NCI-H1694 treated with DMSO at 0.1 percent for 48 hours (cell line): Measurements from ENCODE around the gene TNFRSF25.
"Not testable (repeated sequence)": the region's sequence is repeated elsewhere in the genome, so short reads cannot be mapped to it uniquely, and the experiment has no call there.

Experiments used
- DNase-seq: peaks from one replicate; lab custom pipeline; 2025; lab: John Stamatoyannopoulos, UW

TNFRSF25 gene

GRCh38 chr1:6435547-6435946 is 30.4 kb downstream of the TNFRSF25 start:
- no peak for DNase-seq

GRCh38 chr1:6435129-6435528 is 30.8 kb downstream of the TNFRSF25 start:
- DNase-seq = no peak

- peak; percentile 58 for DNase-seq
Measured at GRCh38 chr1:6434186-6434585, 31.8 kb downstream of the TNFRSF25 start.

- not testable (repeated sequence) for DNase-seq
Measured at GRCh38 chr1:6431645-6432579, 34.1 kb downstream of the TNFRSF25 start.

- DNase-seq = not testable (repeated sequence)
Measured at GRCh38 chr1:6429660-6430411, 36.1 kb downstream of the TNFRSF25 start.

- not testable (repeated sequence) for DNase-seq
Measured at GRCh38 chr1:6428453-6428852, 37.5 kb downstream of the TNFRSF25 start.

GRCh38 chr1:6427441-6428390 is 38.3 kb downstream of the TNFRSF25 start:
- DNase-seq = no peak

- no peak for DNase-seq
Measured at GRCh38 chr1:6426972-6427350, 39.0 kb downstream of the TNFRSF25 start.

- DNase-seq = no peak
Measured at GRCh38 chr1:6426277-6426971, 39.5 kb downstream of the TNFRSF25 start.

GRCh38 chr1:6425658-6426057 is 40.3 kb downstream of the TNFRSF25 start:
- DNase-seq = no peak

GRCh38 chr1:6424619-6425593 is 41.1 kb downstream of the TNFRSF25 start, which contains the start of gene ESPN:
Gene ESPN, plus strand, starts transcription at chr1:6424776. Its CDS starts 180 bp downstream, at chr1:6424956.
- DNase-seq = no peak

- DNase-seq = no peak
Measured at GRCh38 chr1:6424000-6424565, 41.9 kb downstream of the TNFRSF25 start.

GRCh38 chr1:6423321-6423999 is 42.5 kb downstream of the TNFRSF25 start:
- peak; percentile 72 for DNase-seq

- DNase-seq = no peak
Measured at GRCh38 chr1:6421266-6421665, 44.7 kb downstream of the TNFRSF25 start.

GRCh38 chr1:6420454-6421042 is 45.4 kb downstream of the TNFRSF25 start:
- DNase-seq = no peak

GRCh38 chr1:6419804-6420453 is 46.0 kb downstream of the TNFRSF25 start, which contains the start of gene HES2:
Gene HES2, minus strand, starts transcription at chr1:6419919. Its CDS starts 99 bp downstream, at chr1:6419820.
- no peak for DNase-seq

GRCh38 chr1:6419397-6419803 is 46.6 kb downstream of the TNFRSF25 start:
- DNase-seq = no peak
